ENCODE results near the gene KIF3A.

The KIF3A gene

GRCh38 chr5:132647473-132647872, 89.9 kb downstream of the KIF3A start:
- no peaks in the 10 kb centered on the region for H3K9me3 ChIP-seq
- TF ChIP-seq CTCF (IDR thresholded peaks at IDR 0.05; ENCODE audit: low read depth, low read length) = no peak
- no peaks in the 10 kb centered on the region for H3K4me1 ChIP-seq
- no peak overlapping the region for H3K4me3 ChIP-seq (ENCODE audit: low read depth, low read length)
- H3K27me3 ChIP-seq = no peaks in the 10 kb centered on the region
- DNase-seq = no peak
- H3K36me3 ChIP-seq = no peaks in the 10 kb centered on the region

GRCh38 chr5:132646583-132647266, 90.6 kb downstream of the KIF3A start:
- no peak for TF ChIP-seq CTCF (IDR thresholded peaks at IDR 0.05; ENCODE audit: low read depth, low read length)
- Histone ChIP-seq H3K4me3 (ENCODE audit: low read depth, low read length) (no peak overlapping the region), H3K27me3 (no peaks in the 10 kb centered on the region), H3K9me3 (no peaks in the 10 kb centered on the region), H3K4me1 (no peaks in the 10 kb centered on the region), H3K36me3 (no peaks in the 10 kb centered on the region)
- no peak for DNase-seq

GRCh38 chr5:132644177-132644576, 93.2 kb downstream of the KIF3A start:
- Histone ChIP-seq H3K27me3 (no peaks in the 10 kb centered on the region), H3K4me1 (no peaks in the 10 kb centered on the region), H3K4me3 (ENCODE audit: low read depth, low read length) (no peak overlapping the region), H3K9me3 (no peaks in the 10 kb centered on the region), H3K36me3 (peaks cover 10% of the 10 kb centered on the region; the same call in 1 of the 2 replicates)
- no peak for TF ChIP-seq CTCF (IDR thresholded peaks at IDR 0.05; ENCODE audit: low read depth, low read length)
- DNase-seq = no peak
